K562 (cell line): ENCODE data around the gene STAT4. TPM values are rescaled to one million over a fixed set of nuclear protein-coding genes. Genes with fewer than 3 reads are reported as not detected.

Experiments used
- ATAC-seq: fragments of 200-7000 bp; cut with Tn5 transposase; 3 replicates; pipeline ENCODE4 v1.9.1; 2020; ENCODE audit warnings: moderate library complexity
- BruUV-seq: library from RNA; stranded (reverse); fragments of 400-500 nt; replicated peaks from 2 replicates; lab custom pipeline; 2021; lab: Mats Ljungman, UMichigan
- CTCF ChIA-PET: fragments of 300-600 bp; formaldehyde crosslinking; extraction: SDS; loops from one replicate; lab custom pipeline; 2021; ENCODE audit warnings: low intra/inter-chr PET ratio; lab: Yijun Ruan, JAX
- POLR2A ChIA-PET: fragments of 300-600, 350-650 bp; sonication (Branson Sonifier 250); formaldehyde crosslinking; extraction: SDS; loops from one replicate; lab custom pipeline; 2021; ENCODE audit warnings: antibody characterized with exemption, inconsistent platforms; lab: Yijun Ruan, JAX
- DNase-seq, 4 experiments: peaks; one replicate each; pipeline versions ENCODE4 v3.0.0 to v3.0.0-alpha.2; 2011 to 2018; ENCODE audit warnings: low spot score in 3 of 4, mixed read lengths in 3 of 4; ENCODE audit errors: extremely low read depth in 1 of 4
- FAIRE-seq: peaks from 2 replicates; lab custom pipeline; 2011; peaks lifted over from hg19 to GRCh38; lab: Jason Lieb, UNC
- H2AFZ ChIP-seq: 2 replicates; pipeline ENCODE4 v1.6.0; 2011; ENCODE audit warnings: low read depth, low read length, control low read depth, inconsistent platforms
- H3K27ac ChIP-seq: fragments of 200-600 bp; 3 replicates; pipeline ENCODE4 v1.8.0; 2011; ENCODE audit warnings: low read depth, mild to moderate bottlenecking, control low read depth, inconsistent platforms, low read length, moderate library complexity, mixed read lengths; ENCODE audit errors: extremely low read depth
- H3K27me3 ChIP-seq, 2 experiments: fragments of 300-600 bp in 1 of 2; 2 replicates in 1 of 2; 3 replicates in 1 of 2; pipeline versions ENCODE4 v1.6.0 to v1.8.0; 2011; ENCODE audit warnings: inconsistent platforms in 2 of 2, low read length in 2 of 2, mild to moderate bottlenecking in 1 of 2, mixed read lengths in 1 of 2, moderate library complexity in 1 of 2; ENCODE audit not compliant: control insufficient read depth in 2 of 2, insufficient read depth in 2 of 2
- H3K36me3 ChIP-seq: fragments of 300-600 bp; 3 replicates; pipeline ENCODE4 v1.8.0; 2011; ENCODE audit warnings: mild to moderate bottlenecking, low read length, inconsistent platforms; ENCODE audit not compliant: control insufficient read depth, insufficient read depth
- H3K4me1 ChIP-seq, 2 experiments: fragments of 200-600 bp in 1 of 2; replicated peaks in 1 of 2; 2 replicates in 1 of 2; 3 replicates in 1 of 2; pipeline versions ENCODE4 v1.5.1 to v1.8.0; 2011; ENCODE audit warnings: inconsistent platforms in 2 of 2, low read length in 2 of 2, mild to moderate bottlenecking in 1 of 2, mixed read lengths in 1 of 2, moderate library complexity in 1 of 2; ENCODE audit not compliant: control insufficient read depth in 2 of 2, insufficient read depth in 2 of 2
- H3K4me2 ChIP-seq: 2 replicates; pipeline ENCODE4 v1.6.1; 2011; ENCODE audit warnings: low read length, control low read depth, inconsistent platforms, mixed read lengths; ENCODE audit not compliant: insufficient read depth
- H3K4me3 ChIP-seq: fragments of 200-600 bp; sonication (generic), shearing (Covaris generic); 2 replicates; pipeline ENCODE4 v1.5.1; 2016; ENCODE audit warnings: control low read depth, inconsistent platforms
- H3K79me2 ChIP-seq: fragments of 200-600 bp; 3 replicates; pipeline ENCODE4 v1.8.0; 2011; ENCODE audit warnings: low read length, inconsistent platforms; ENCODE audit not compliant: control insufficient read depth, insufficient read depth
- H3K9ac ChIP-seq, 2 experiments: 2 replicates each; pipeline versions ENCODE4 v1.6.0 to v1.6.1; 2011; ENCODE audit warnings: low read depth in 2 of 2, low read length in 2 of 2, control low read depth in 1 of 2, inconsistent platforms in 1 of 2, mild to moderate bottlenecking in 1 of 2, mixed read lengths in 1 of 2; ENCODE audit not compliant: insufficient read depth in 1 of 2
- H3K9me1 ChIP-seq: one replicate; pipeline ENCODE4 v1.6.0; 2011; ENCODE audit warnings: inconsistent platforms, mild to moderate bottlenecking, low read length, moderate library complexity; ENCODE audit not compliant: control insufficient read depth, insufficient read depth
- H3K9me3 ChIP-seq: replicated peaks from 2 replicates; pipeline ENCODE4 v1.5.1; 2011; ENCODE audit warnings: low read depth, low read length, inconsistent platforms; ENCODE audit not compliant: control insufficient read depth, insufficient read depth
- H4K20me1 ChIP-seq: replicated peaks from 2 replicates; pipeline ENCODE4 v1.6.1; 2011; ENCODE audit warnings: low read length, inconsistent platforms, mixed read lengths; ENCODE audit not compliant: control insufficient read depth, insufficient read depth
- CHCHD3 ChIP-seq: fragments of 250-450 bp; sonication (Bioruptor Pico); IDR thresholded peaks from 2 replicates; pipeline ENCODE4 v2.1.2; 2022; ENCODE audit warnings: mild to moderate bottlenecking
- CTBP1 ChIP-seq: fragments of 450-650 bp; IDR thresholded peaks from 2 replicates; pipeline ENCODE4 v1.6.1; 2016; ENCODE audit warnings: borderline replicate concordance
- HMGN3 ChIP-seq: IDR thresholded peaks from 2 replicates; pipeline ENCODE4 v1.6.1; 2011; ENCODE audit warnings: borderline replicate concordance, low read depth, mild to moderate bottlenecking, mixed read lengths, low read length; ENCODE audit not compliant: insufficient read length; ENCODE audit errors: extremely low read depth
- HMGXB4 ChIP-seq: sonication (generic); formaldehyde crosslinking; IDR thresholded peaks from 2 replicates; pipeline ENCODE4 v1.8.1; 2023; ENCODE audit warnings: mild to moderate bottlenecking, missing genetic modification reagents
- KDM5B ChIP-seq: fragments of 200-600 bp; sonication (generic); IDR thresholded peaks from 2 replicates; pipeline ENCODE4 v1.6.1; 2012; ENCODE audit warnings: low read depth, mild to moderate bottlenecking, moderate library complexity, low read length, control low read depth, inconsistent platforms; ENCODE audit not compliant: insufficient replicate concordance
- PKNOX1 ChIP-seq: fragments of 450-650 bp; IDR thresholded peaks from 2 replicates; pipeline ENCODE4 v1.6.1; 2016
- RERE ChIP-seq: sonication (generic); formaldehyde crosslinking; IDR thresholded peaks from 2 replicates; pipeline ENCODE4 v1.8.0; 2023; ENCODE audit warnings: missing genetic modification reagents, mild to moderate bottlenecking, borderline replicate concordance
- SMARCB1 ChIP-seq: IDR thresholded peaks from 2 replicates; pipeline ENCODE4 v1.6.1; 2011; ENCODE audit warnings: improper control_type of control experiment, low read depth; ENCODE audit not compliant: insufficient read length
- SRSF1 ChIP-seq: fragments of 200-400 bp; formaldehyde crosslinking; IDR thresholded peaks from 2 replicates; pipeline ENCODE4 v1.6.1; 2017; ENCODE audit warnings: mild to moderate bottlenecking, low read depth, low read length, moderate library complexity
- TAL1 ChIP-seq: fragments of 450-650 bp; IDR thresholded peaks from 2 replicates; pipeline ENCODE4 v1.6.1; 2016; ENCODE audit warnings: mild to moderate bottlenecking
- XRCC5 ChIP-seq: fragments of 200-400 bp; formaldehyde crosslinking; IDR thresholded peaks from 2 replicates; pipeline ENCODE4 v1.6.1; 2017; ENCODE audit warnings: low read depth, mild to moderate bottlenecking, low read length
- ZNF212 ChIP-seq: fragments of 450-650 bp; formaldehyde crosslinking; IDR thresholded peaks from 2 replicates; pipeline ENCODE4 v1.4.0; 2020; ENCODE audit warnings: mild to moderate bottlenecking
- ZNF277 ChIP-seq: fragments of 250-450 bp; sonication (Bioruptor Pico); IDR thresholded peaks from 2 replicates; pipeline ENCODE4 v1.8.0; 2022; ENCODE audit warnings: inconsistent platforms, mild to moderate bottlenecking, moderate library complexity, borderline replicate concordance
- ZNF707 ChIP-seq: fragments of 250-450 bp; sonication (Bioruptor Pico); conservative IDR thresholded peaks from 2 replicates; pipeline ENCODE4 v1.8.0; 2022; ENCODE audit warnings: inconsistent platforms, mild to moderate bottlenecking, moderate library complexity
- WGBS: fragments of 100-300 bp; shearing (Covaris generic); methylation state at CpG from one replicate; pipeline ENCODE4 v1.1.6; 2016; ENCODE audit warnings: low coverage, mixed read lengths; ENCODE audit not compliant: insufficient coverage; ENCODE audit errors: missing lambda C conversion rate; 5-methylcytosine and 5-hydroxymethylcytosine counted together
- in situ Hi-C: fragments of 300-500 bp; cut with MboI; formaldehyde crosslinking; loops from 4 replicates; pipeline ENCODE4 v1.15.0; 2018; ENCODE audit warnings: inconsistent platforms, mixed read lengths
- intact Hi-C: fragments of 100-400 bp; cut with micrococcal nuclease; formaldehyde crosslinking; loops from 2 replicates; pipeline ENCODE4 v1.14.2; 2022
- polyA plus RNA-seq, 8 experiments: library from polyadenylated mRNA; depleted of rRNA in 4 of 8; stranded (reverse) in 5 of 8; unstranded in 3 of 8; fragments of >200 nt; fragmentation: Nextera tagmentation in 2 of 8; fragmentation: Illumina TruSeq in 1 of 8; extraction: Ambion mirVana in 2 of 8; extraction: Trizol in 1 of 8; gene quantifications; 2 replicates each; pipeline versions ENCODE4 v1.2.1 to v1.2.3, GENCODE V29; 2011 to 2014; ENCODE audit warnings: inconsistent platforms in 1 of 8, missing spikeins in 1 of 8
- total RNA-seq, 7 experiments: library from RNA; depleted of rRNA in 6 of 7; stranded (reverse); fragments of >200 nt in 6 of 7; fragmentation: Illumina TruSeq in 2 of 7; extraction: Trizol in 2 of 7; gene quantifications; 2 replicates each; pipeline versions ENCODE4 v1.2.1 to v1.2.3, GENCODE V29; 2011 to 2021; ENCODE audit warnings: low replicate concordance in 1 of 7

The STAT4 gene
- total and polyA plus RNA-seq, 9 of the 15 experiments (the other 6 are each of a cell fraction or from before 2014, with no cell fraction given): 0.01 to 0.06 (median 0.03) TPM; not detected in 6

- POLR2A ChIA-PET: no interaction called here
- H4K20me1 ChIP-seq: no peaks in the 10 kb centered on the region
- intact Hi-C loops (no loop called here), in situ Hi-C loops (no loop called here)
- CTCF ChIA-PET: no interaction called here
- FAIRE-seq (no peak), DNase-seq (no peak), ATAC-seq (no peak)
- H3K9me1 ChIP-seq: no peaks in the 10 kb centered on the region
- H3K9ac ChIP-seq: no peak overlapping the region
- H3K27ac ChIP-seq: no peak overlapping the region
- H3K4me1 ChIP-seq: no peaks in the 10 kb centered on the region
- no peaks in the 10 kb centered on the region for H3K9me3 ChIP-seq
- no peaks in the 10 kb centered on the region for H3K79me2 ChIP-seq
- no peak for TF ChIP-seq KDM5B
- no peak for TF ChIP-seq HMGN3
- no peak for TF ChIP-seq ZNF277 (CRISPR knock-in tag)
- TF ChIP-seq SMARCB1: no peak
- TF ChIP-seq HMGXB4: no peak
- TF ChIP-seq SRSF1: no peak
- no peak for TF ChIP-seq RERE (CRISPR knock-in tag)
- no peak for TF ChIP-seq CTBP1
- TF ChIP-seq TAL1: no peak
- no peak for TF ChIP-seq CHCHD3 (CRISPR knock-in tag)
- no peak for TF ChIP-seq ZNF707 (CRISPR knock-in tag)
- no peak for TF ChIP-seq ZNF212 (CRISPR knock-in tag)
- no peak for TF ChIP-seq XRCC5
- no peak for TF ChIP-seq PKNOX1
- no peak overlapping the region for H3K4me2 ChIP-seq
- no peak overlapping the region for H2AFZ ChIP-seq
- no peaks in the 10 kb centered on the region for H3K27me3 ChIP-seq
- 10% methylated on average over 1 of the region's 1 CpG for WGBS
- no peak overlapping the region for H3K4me3 ChIP-seq
- no peaks in the 10 kb centered on the region for H3K36me3 ChIP-seq
- no TSS peak for BruUV-seq
These were observed 44.2 kb upstream of the STAT4 start for GRCh38 chr2:191195021-191195420.
